ENCODE results near the gene FAM222A.

The FAM222A gene

DNA sequence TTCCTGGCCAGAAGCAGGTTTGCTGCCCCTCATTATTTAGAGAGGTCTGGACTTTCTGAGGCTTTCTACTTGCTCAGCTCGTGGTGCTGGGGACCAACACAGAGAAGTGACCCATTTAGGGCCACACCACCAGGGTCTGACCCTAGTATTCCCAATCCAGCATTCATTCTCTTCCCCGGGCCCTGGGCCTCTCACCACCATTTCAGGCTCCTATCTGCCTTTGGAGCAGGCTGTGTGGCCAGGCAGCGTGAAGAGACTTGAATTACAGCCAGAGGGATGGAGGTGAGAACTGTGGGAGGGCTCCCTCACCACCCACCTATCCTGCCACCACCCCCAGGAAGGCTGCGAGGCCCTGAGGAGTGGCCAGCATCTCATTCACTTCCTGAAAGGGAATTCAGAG is 24.6 kb downstream of the FAM222A start:
- DNase-seq (ENCODE audit: low read depth), result no peak

DNA sequence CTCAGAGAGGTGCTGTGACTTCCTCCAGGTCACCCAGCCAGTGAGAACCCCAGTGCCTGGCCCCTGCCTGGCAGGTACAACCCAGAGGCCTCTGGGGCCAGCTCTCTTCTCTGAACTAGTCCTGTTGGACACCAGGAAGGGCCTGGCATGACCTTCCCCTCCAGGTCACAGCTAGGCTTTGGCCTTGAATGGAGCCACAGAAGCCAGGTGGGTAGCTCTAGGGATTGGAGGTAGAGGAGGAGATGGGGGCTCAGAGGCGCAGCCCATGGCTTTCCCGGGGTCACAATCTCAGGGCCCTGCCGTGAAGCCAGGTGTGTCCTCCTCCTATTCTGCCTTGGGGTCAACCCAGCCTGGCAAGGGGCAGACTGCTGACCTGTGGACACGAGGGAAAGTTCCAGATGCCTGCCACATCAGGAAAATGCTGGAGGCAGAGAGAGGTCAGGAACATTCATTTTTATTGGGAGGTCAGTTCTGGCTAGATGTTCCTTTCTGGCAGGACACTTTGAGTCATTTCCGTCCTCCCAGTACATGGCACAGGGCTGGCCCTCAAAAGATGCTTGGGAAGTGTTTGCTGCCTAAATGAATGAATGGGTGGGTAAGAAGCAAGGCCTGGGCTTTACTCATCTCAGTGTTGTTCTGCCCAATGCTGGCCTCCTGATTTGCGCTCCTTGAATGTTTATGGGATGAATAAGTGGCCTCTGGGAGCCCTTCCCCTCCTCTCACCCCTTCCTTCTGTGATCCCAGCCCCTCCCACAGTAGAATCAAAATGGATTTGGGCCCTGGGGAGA is 25.4 kb downstream of the FAM222A start:
- no peak for DNase-seq (ENCODE audit: low read depth)

DNA sequence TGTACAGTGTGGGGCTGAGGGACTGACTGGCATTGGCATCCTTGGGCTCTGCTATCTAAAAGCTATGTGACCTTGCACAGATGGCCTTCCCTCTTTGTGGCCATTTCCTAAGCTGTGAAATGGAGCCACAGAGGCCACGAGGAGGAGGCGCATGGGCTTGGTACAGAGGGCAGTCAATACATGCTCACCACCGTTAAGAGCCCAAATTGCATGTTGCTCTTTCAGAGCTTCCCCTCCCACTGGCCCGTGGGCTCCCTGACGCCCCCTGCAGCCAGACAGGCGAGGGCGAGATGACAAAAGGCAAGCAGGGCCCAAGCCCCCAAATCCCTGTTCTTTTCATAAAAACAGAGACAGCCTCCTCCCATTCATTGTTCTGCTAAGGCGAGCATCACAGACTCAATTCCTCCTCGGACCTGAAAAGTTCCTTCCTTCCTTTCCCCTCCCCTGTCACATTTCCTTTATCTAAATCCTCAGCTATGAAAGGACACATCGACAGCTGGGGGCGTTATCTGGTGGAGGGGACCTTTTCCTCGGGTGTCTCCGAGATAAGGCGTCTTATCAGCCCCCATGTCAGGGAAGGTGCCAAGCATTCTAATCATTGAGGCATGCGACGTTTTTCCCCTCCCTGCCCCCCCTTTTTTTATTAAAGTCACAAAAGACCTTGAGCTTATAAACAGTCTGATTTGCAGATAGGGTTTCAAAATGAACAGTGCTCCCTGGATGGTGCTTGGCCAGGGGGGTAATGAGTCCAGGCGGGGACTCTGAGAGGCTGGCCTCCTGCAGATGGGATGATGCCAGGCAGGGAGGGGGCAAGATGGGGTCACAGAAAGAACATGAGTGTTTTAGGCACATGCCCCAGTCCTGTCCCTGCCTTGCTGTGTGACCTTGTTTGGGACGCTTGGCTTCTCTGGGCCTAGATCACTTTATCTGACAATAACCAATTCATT is 26.4 kb downstream of the FAM222A start:
- DNase-seq (ENCODE audit: low read depth), result no peak

DNA sequence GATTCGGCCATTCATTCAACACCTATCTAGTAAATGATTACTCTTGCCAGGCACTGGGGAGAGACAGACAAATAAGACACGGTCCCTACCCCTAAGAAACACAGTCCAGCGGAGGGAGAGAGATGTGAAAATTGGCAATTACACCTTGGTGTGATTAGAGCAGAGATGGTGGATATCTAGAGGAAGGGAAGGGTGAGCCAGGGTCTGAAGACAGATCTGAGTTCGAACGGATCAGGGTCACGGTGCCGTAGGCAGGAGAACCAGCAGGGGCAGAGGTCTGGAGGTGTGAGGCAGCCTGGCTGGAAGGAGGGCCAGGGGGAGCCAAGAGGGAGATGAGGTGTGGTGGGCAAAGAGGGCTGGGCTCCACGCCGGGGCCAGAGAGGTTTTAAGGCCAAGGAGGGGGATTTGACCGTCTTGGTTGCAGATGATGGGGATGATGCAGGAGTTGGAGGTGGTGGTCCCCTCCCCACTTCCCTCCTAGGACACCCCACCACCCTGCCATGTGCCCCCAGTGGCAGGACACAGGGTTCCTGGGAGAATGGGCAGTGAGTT is 27.1 kb downstream of the FAM222A start:
- no peak for DNase-seq (ENCODE audit: low read depth)

DNA sequence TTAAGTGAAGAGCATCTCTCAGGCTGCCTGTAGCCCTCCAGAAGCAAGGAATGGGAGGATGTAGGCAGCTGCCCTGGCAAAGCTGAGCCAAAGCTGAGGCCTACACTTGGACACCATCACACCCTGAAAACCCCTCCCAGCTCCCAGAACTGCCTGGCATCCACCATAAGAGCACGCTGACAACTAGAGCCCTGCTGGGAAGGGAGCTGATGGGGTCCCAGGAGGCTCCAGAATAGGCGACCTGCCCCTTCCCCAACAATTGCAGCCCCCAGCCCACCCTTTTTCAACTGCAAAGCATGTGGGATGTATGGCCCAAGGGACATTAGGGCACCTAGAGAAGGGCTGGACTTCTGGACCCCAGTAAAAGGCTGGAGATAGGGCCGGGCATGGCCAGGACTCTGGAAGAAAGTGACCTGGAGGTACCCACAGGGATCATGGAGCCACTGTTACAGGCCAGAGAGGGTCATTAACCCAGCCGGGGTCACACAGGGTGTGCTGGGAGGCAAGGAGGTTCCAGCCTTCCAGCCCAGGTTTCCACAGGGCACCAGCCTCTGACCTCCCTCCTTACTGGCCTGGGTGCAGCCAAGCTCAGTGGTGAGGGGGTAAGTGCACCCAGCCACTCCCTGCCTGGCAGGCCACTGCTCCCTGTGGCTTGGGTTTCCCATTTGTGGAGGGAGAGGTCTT is 27.8 kb downstream of the FAM222A start:
- no peak for DNase-seq (ENCODE audit: low read depth)

DNA sequence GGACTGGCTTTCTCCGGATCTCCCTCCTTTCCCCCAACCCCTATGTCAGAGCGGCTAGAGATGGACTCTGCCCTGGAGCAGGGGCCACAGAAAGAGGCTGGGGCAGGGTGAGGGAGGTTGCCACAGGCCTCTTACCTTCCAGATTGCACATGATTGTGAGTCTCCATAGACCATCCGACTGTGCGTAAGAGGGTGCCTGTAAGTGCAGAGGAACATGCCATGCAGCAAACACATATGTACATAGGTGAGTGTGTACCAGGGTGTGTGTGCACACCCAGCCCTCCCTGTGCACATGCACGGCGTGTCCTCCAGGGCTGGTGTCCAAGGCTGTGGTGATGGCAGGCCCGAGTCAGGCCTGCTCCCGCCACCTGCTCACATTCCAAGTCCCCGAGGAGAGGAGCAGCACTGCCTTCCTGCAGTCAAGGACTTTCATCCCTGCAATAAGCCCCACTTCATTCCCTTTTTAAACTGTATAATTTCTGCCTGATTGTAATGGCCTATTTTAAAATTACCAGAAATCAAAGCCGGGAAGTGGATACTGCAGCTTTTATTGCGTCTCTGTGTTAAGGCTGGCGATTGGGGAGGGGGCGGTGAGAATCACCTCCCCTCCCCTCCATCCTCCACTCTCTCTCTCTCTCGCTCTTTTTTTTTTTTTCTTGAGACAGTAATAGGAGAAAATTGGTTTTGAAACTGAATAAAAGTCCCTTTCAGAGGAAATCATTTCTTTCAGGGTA is 28.5 kb downstream of the FAM222A start:
- DNase-seq (ENCODE audit: low read depth), result no peak

DNA sequence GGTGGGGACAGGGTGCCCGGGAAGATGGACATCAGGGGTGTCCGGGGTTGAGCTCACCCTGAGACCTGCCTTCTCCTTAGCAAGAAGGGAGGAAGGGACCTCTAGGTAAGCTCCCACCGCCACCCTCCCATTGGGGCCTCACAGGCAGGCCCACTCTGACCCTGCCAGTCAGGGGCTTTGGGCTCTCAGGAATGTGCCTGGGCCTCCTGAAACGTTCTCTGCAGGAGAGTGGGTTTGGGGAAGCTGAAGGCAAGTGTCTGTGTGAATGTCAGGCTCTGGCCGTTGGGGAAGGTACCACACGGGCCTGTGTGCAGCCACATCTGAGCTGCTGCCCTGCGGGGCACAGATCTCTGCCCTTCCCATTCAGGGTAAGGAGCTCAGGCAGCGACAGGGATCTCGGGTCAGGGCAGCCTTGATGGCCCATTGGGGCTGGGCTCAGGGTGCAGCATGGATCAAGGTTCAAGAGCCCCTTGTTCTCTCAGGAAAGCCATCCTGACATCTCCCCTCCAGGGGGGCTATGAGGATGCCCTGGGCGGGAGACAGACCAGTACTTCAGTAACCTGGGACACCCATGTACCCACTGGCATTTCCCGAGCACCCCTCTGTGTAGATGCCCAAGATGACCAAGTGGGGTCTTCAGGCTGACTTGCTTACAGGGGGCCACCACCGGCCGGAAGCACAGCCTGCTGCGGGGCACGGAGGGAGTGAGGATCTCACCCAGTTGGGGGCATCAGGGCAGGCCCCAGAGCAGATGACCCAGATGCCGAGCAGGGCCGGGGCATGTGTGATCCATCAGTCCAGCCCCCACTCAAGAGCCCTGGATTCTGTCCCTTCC is 29.7 kb downstream of the FAM222A start:
- no peak for DNase-seq (ENCODE audit: low read depth)

DNA sequence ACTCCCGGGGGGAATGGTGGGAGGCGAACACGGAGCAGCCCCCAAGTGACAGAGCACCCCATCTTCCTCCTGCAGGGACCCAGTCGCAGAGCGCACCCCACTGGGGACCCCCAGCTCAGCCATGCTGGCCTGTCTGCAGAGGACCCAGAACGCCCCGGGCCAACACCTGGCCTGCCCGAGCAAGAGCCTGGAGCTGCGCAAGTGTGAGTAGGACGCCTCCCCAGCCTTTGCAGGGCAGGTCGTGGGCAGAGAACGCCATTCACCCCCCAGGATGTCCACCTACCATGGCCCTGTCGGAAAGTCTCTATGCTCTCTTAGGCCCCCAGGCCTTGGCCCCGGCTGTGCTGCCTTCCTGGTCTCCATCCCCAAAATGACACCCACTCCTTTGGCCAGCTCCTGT is 30.4 kb downstream of the FAM222A start:
- DNase-seq (ENCODE audit: low read depth), result no peak

DNA sequence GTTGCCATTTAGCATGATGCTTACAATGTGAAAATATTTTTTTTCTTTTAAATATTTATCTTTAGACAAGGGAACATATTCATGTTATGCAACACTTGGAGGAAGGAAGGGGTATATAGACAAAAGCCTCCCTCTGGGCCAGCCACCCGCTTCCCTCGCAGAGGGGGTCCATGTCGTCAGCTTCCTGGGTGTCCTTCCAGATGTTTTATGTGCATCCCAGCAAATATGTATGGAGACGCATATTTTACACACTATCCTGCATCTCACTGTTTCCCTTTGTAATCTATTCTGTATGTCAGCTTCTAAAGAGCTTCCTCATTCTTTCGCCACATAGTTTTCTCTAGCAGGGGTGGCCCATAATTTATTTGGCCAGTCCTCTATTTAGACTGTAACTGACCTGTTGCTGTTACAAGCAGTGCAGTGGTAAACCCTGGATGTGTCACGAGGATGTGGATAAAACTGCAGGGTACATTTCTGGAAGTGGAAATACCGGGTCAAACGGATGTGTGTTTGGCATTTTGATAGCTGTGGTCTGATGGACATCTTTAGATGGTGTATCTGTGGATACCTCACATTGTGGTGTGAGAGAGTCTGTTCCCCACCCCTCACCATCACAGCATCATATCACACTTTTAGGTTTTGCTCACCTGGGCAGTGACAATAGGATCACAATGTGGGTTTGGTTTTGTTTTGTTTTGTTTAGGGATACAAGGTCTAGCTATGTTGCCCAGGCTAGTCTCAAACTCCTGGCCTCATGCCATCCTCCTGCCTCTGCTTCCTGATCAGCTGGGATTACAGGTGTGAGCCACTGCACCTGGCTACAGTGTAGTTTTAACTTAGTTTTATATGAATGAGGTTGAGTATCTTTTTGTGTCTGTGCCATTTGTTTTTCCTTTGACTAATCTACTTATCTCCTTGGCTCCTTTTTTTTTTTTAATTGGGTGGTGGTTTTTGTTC is 31.6 kb downstream of the FAM222A start:
- DNase-seq (ENCODE audit: low read depth), result no peak

DNA sequence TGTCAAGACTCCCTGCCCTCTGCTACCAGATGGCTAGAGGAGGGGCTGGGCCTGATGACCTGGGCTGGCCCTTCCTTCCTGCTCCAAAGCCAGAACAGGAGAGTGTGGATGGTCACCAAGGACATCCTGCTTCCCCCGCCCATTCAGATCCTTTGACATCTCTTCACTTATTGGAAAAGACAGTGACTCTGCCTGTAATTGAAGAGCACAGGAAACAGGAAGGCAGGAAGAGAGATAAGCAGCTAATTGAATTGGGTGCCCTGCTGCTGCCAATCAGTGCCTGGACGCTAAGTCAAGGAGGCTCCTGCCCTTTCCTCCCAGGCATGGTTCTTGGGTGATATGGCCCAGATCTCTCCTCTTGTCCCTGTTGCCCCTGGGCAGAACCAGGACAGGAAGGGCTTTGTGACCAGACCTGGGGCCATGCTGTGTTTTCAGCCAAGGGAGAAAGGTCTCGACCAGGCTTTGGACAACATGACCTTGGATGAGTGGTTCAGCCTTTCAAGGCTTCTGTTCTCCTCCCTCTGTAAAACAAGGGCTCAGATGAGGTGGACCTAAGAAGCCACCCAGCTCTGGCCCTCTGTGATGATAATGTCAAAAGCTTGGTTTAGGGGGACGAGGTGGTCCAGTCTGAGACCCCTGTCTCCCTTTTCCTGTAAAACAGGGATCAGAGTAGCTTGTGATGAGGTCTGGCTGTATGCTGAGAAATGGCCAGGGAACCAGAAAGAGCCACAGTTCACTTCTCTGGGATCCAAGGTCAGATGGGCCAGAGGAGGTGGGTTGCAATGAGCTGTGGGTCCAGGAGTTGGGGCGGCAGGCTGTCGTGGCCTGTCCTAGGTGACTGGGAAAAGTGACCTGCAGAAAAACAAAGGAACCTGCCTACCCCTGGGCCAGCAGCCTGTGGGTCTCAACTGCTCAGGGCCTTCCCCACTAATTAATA is 38.8 kb downstream of the FAM222A start:
- DNase-seq (ENCODE audit: low read depth), result no peak

DNA sequence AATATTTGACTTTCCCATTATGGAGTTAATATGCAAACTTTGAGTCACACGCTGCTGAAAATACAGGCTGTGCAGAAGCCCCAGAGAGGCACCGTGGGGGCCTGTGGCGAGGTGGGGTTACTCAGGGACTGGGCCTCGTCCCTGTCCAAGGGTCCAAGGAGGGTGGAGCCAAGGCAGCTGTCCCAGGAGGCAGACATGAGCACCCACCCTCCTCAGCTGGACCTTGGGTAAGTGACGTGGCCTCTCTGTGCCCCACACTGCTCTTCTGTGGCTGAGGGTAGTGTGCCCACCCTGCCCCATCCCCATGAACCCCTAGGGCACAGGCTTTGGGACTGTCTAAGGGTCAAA is 39.4 kb downstream of the FAM222A start:
- DNase-seq (ENCODE audit: low read depth), result no peak

DNA sequence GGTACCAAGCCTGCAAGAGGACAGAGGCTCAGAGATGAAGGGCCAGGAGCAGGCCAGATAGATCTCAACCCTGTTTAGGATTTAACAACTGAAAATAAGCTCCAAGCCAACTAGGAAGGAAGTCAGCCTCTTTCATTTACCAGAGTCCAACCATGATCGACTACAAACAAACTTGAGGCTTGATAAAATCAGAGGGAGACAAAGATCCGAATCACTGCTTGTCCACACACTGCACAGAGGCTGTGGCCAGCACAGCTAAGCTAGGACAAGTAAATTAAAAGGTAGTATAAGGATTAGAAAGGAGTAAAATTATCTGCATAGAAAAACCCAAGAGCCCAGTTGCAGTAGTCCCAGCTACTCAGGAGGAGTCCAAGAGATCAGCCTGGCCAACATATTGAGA is 40.3 kb downstream of the FAM222A start:
- DNase-seq (ENCODE audit: low read depth), result no peak

DNA sequence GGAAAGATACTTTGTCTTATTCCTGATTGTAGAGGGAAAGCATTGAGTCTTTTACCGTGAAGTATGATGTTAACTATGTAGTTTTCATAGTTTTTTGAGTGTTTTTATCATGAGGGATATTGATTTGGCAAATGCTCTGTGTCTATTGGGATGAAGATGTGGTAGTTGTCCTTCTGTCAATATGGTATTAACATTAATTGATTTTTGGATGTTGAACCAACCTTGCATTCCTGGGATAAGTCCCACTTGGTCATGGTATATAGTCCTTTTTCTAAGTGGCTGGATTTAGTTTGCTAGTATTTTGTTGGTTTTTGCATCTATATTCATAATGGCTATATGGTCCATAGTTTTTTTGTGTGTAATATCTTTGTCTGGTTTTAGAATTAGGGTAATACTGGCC is 42.8 kb downstream of the FAM222A start:
- DNase-seq (ENCODE audit: low read depth), result no peak

DNA sequence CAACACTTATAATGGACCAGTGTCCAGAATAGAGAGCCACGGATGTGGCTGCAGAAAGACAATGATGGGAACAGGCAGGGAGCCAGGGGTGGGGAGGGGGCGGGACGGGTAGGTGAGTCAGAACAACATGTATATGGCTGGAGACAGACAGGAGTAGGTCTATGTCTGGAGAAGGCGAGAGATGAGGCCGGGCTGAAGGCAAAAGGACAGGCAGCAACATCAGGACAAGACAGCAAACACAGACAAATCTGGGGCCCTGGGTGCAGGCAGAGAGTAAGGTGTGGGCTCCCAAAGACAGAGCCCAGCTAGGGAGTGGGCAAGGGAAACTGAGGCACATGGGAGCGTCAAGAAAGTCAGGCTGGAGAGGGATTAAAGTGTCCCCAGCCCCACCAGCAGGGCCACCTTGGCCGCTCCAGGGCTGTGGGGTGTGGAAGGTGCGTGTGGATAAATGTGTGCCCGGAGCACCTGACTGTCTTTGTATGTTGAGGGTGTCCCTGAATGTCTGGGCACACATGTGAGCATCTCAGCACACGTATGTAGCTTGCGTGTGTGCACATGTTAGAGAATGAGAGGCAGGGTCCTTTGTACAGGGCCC is 44.1 kb downstream of the FAM222A start:
- DNase-seq (ENCODE audit: low read depth), result no peak

DNA sequence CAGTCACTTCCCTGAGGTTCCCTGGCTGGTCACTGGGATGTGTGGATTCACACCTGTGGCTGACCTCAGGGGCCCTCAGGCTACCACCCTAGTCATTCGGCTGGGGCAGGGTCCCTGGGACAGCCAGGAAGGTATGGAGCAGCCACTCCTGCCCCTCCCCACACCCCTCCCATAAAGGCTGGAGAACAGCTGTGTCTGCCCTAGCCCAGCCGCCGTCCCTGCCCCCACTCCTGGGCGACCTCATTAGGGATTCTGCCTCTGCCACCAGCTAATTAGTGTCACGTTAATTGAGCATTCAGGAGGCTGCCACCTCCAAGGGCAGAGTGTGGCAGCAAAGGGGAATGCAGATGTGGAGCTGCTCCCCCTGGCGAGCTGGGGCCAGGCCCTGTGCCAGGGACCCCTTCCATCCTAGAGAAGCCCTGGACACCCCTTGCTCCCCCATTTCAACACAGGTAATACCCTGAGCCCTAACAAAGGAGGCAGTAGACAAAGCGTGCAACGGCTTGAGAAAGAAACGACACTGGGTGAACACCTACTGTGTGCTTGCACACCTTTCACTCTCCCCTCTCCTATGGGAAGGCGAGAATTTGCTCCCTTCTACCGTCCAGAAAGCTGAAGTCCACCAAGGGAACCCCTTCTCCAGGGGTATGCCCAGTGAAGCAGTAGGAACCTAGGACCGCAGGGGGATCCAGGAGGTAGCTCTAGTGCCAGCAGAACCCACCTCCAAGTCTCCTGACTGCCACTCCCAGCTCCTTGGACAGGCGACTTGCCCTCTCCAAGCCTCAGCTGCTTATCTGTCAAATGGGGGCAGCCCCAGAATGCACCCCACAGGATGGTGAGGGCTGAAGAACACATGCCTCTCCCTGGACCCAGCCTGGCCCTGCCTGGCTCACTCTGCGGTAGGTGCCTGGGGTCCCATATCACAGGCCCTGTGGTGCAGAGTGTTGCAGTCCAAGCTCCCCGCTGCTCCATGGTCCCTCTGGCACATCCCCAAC is 45.1 kb downstream of the FAM222A start:
- no peak for DNase-seq (ENCODE audit: low read depth)

DNA sequence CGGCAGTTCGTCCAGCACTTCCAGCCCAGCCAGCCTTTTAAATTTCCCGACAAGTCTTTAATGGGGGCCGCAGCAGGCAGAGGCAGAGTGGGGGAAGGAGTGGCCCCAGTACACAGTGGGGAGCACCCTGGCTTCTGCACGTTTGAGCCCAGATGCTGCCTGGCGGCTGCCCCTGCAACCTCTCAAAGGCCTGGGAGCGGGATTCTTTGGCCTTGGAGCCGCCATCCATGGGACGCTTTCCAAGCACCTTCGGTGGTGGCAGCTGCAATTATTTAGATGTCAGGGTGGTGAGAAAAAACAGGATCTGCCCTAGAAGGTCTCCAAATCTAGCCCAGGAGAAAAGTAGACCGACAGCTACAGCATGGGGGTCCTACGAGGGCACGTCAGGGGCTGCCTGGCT is 46.0 kb downstream of the FAM222A start:
- DNase-seq (ENCODE audit: low read depth), result no peak
